Epithelial cell of esophagus (primary cell): Measurements from ENCODE around the gene KNDC1.

Experiments
- DNase-seq: peaks from one replicate; pipeline ENCODE4 v3.0.0; 2010; ENCODE audit warnings: low read depth
- H3K4me3 ChIP-seq: 2 replicates; pipeline ENCODE4 v1.5.1; 2011; ENCODE audit warnings: mild to moderate bottlenecking, low read length, control low read depth
- CTCF ChIP-seq: IDR thresholded peaks from 2 replicates; pipeline ENCODE4 v1.5.1; 2011; ENCODE audit warnings: low read depth, mild to moderate bottlenecking, low read length, control low read depth, inconsistent platforms; ENCODE audit not compliant: insufficient read depth; ENCODE audit errors: missing control alignments

The KNDC1 gene

GRCh38 chr10:133247681-133248333, 87.8 kb downstream of the KNDC1 start:
- DNase-seq: no peak
- H3K4me3 ChIP-seq: no peak overlapping the region
- no peak for TF ChIP-seq CTCF

GRCh38 chr10:133248334-133248715, 88.3 kb downstream of the KNDC1 start:
- no peak overlapping the region for H3K4me3 ChIP-seq
- TF ChIP-seq CTCF: no peak
- no peak for DNase-seq

GRCh38 chr10:133249094-133249780, 89.2 kb downstream of the KNDC1 start:
- no peak for TF ChIP-seq CTCF
- no peak overlapping the region for H3K4me3 ChIP-seq
- DNase-seq: no peak

- no peak for DNase-seq
- H3K4me3 ChIP-seq: no peak overlapping the region
- TF ChIP-seq CTCF: no peak
Measured at GRCh38 chr10:133249975-133250754, 90.1 kb downstream of the KNDC1 start.

GRCh38 chr10:133251388-133252222, 91.6 kb downstream of the KNDC1 start:
- no peak for DNase-seq
- no peak overlapping the region for H3K4me3 ChIP-seq
- TF ChIP-seq CTCF: no peak

GRCh38 chr10:133252223-133252552, 92.2 kb downstream of the KNDC1 start:
- H3K4me3 ChIP-seq: no peak overlapping the region
- DNase-seq: no peak
- no peak for TF ChIP-seq CTCF
